ENCODE results near the gene RPL7A. TPM values are rescaled to one million over a fixed set of nuclear protein-coding genes. Genes with fewer than 3 reads are reported as not detected.

The RPL7A gene
- total RNA-seq, 1 donor from 2014 or later: 2,045 TPM

- peaks cover 27% of the 10 kb centered on the region for H3K36me3 Mint-ChIP-seq (ENCODE audit: insufficient read depth)
- no peaks in the 10 kb centered on the region for H3K27me3 Mint-ChIP-seq
- H3K4me3 Mint-ChIP-seq (ENCODE audit: low read depth): no peak overlapping the region
- no peaks in the 10 kb centered on the region for H3K9me3 Mint-ChIP-seq (ENCODE audit: low read depth)
- peak overlapping the region; percentile 80 for H3K27ac Mint-ChIP-seq
- peak; percentile 57 for TF ChIP-seq CTCF (IDR thresholded peaks at IDR 0.05; ENCODE audit: unreplicated experiment)
- peaks cover 17% of the 10 kb centered on the region for H3K4me1 Mint-ChIP-seq (ENCODE audit: low read depth)
- no peak for DNase-seq (ENCODE audit: low spot score, unreplicated experiment)
These were observed 4.1 kb downstream of the RPL7A start for GRCh38 chr9:133351908-133352634.

GRCh38 chr9:133352635-133353340, 4.8 kb downstream of the RPL7A start:
- no peak for DNase-seq (ENCODE audit: low spot score, unreplicated experiment)
- H3K27me3 Mint-ChIP-seq: no peaks in the 10 kb centered on the region
- peak overlapping the region; percentile 80 for H3K27ac Mint-ChIP-seq
- H3K4me3 Mint-ChIP-seq (ENCODE audit: low read depth): no peak overlapping the region
- TF ChIP-seq CTCF (IDR thresholded peaks at IDR 0.05; ENCODE audit: unreplicated experiment): no peak
- peaks cover 27% of the 10 kb centered on the region for H3K36me3 Mint-ChIP-seq (ENCODE audit: insufficient read depth)
- peaks cover 21% of the 10 kb centered on the region for H3K4me1 Mint-ChIP-seq (ENCODE audit: low read depth)
- H3K9me3 Mint-ChIP-seq (ENCODE audit: low read depth): no peaks in the 10 kb centered on the region

GRCh38 chr9:133353548-133353947, 5.5 kb downstream of the RPL7A start:
- no peak for DNase-seq (ENCODE audit: low spot score, unreplicated experiment)
- Mint-ChIP-seq H3K27ac (no peak overlapping the region), H3K27me3 (no peaks in the 10 kb centered on the region), H3K9me3 (ENCODE audit: low read depth) (no peaks in the 10 kb centered on the region), H3K4me3 (ENCODE audit: low read depth) (no peak overlapping the region), H3K4me1 (ENCODE audit: low read depth) (peaks cover 22% of the 10 kb centered on the region), H3K36me3 (ENCODE audit: insufficient read depth) (peaks cover 26% of the 10 kb centered on the region)
- TF ChIP-seq CTCF (IDR thresholded peaks at IDR 0.05; ENCODE audit: unreplicated experiment): no peak

- no peak for DNase-seq (ENCODE audit: low spot score, unreplicated experiment)
- Mint-ChIP-seq H3K4me3 (ENCODE audit: low read depth) (peak overlapping the region; percentile 89), H3K4me1 (ENCODE audit: low read depth) (peaks cover 10% of the 10 kb centered on the region), H3K36me3 (ENCODE audit: insufficient read depth) (peaks cover 14% of the 10 kb centered on the region), H3K9me3 (ENCODE audit: low read depth) (no peaks in the 10 kb centered on the region), H3K27ac (peak overlapping the region; percentile 56), H3K27me3 (no peaks in the 10 kb centered on the region)
- TF ChIP-seq CTCF (IDR thresholded peaks at IDR 0.05; ENCODE audit: unreplicated experiment): no peak
These were observed 6.7 kb downstream of the RPL7A start for GRCh38 chr9:133354766-133355165.

GRCh38 chr9:133355881-133356357, 7.9 kb downstream of the RPL7A start:
- DNase-seq (ENCODE audit: low spot score, unreplicated experiment): no peak
- Mint-ChIP-seq H3K4me1 (ENCODE audit: low read depth) (peaks cover 8% of the 10 kb centered on the region), H3K27me3 (no peaks in the 10 kb centered on the region), H3K27ac (peak overlapping the region; percentile 95), H3K9me3 (ENCODE audit: low read depth) (no peaks in the 10 kb centered on the region), H3K36me3 (ENCODE audit: insufficient read depth) (peaks cover 12% of the 10 kb centered on the region), H3K4me3 (ENCODE audit: low read depth) (peak overlapping the region; percentile 89)
- TF ChIP-seq CTCF (IDR thresholded peaks at IDR 0.05; ENCODE audit: unreplicated experiment): peak; percentile 9
